RWPE2 (cell line): Measurements from ENCODE around the gene ANXA2R.

Experiments used
- ATAC-seq: fragments of 200-7000 bp; cut with Tn5 transposase; 3 replicates; pipeline ENCODE4 v1.9.1; 2021; ENCODE audit warnings: low read depth
- DNase-seq: peaks from one replicate; pipeline ENCODE4 v3.0.0-alpha.2; 2020; ENCODE audit warnings: low spot score
- H3K27ac ChIP-seq: fragments of 450-650 bp; 2 replicates; pipeline ENCODE4 v1.5.1; 2017; ENCODE audit warnings: mild to moderate bottlenecking; ENCODE audit not compliant: poor library complexity, severe bottlenecking
- H3K27me3 ChIP-seq: fragments of 250-450 bp; sonication (Bioruptor Pico); 2 replicates; pipeline ENCODE4 v1.5.1; 2021; ENCODE audit warnings: mild to moderate bottlenecking, moderate library complexity; ENCODE audit not compliant: insufficient read depth, poor library complexity, severe bottlenecking
- H3K36me3 ChIP-seq: fragments of 250-450 bp; sonication (Bioruptor Pico); 2 replicates; pipeline ENCODE4 v1.5.1; 2020; ENCODE audit warnings: low read depth, mild to moderate bottlenecking, moderate library complexity
- H3K4me1 ChIP-seq: fragments of 250-450 bp; sonication (Bioruptor Pico); 2 replicates; pipeline ENCODE4 v1.5.1; 2021; ENCODE audit warnings: mild to moderate bottlenecking, moderate library complexity; ENCODE audit not compliant: insufficient read depth, poor library complexity, severe bottlenecking
- H3K4me3 ChIP-seq: fragments of 250-450 bp; sonication (Bioruptor Pico); 2 replicates; pipeline ENCODE4 v1.5.1; 2021; ENCODE audit warnings: mild to moderate bottlenecking, moderate library complexity; ENCODE audit not compliant: severe bottlenecking
- H3K9me3 ChIP-seq: fragments of 250-450 bp; sonication (Bioruptor Pico); 2 replicates; pipeline ENCODE4 v1.5.1; 2021; ENCODE audit warnings: mild to moderate bottlenecking, moderate library complexity; ENCODE audit not compliant: severe bottlenecking
- CTCF ChIP-seq: fragments of 450-650 bp; IDR thresholded peaks from one replicate; pipeline ENCODE4 v1.5.1; 2017; ENCODE audit warnings: mild to moderate bottlenecking, moderate library complexity; ENCODE audit not compliant: poor library complexity, severe bottlenecking

Gene ANXA2R

GRCh38 chr5:43042626-43043399 lies 2.7 kb upstream of the ANXA2R start:
- H3K27me3 ChIP-seq = no peaks in the 10 kb centered on the region
- peak; percentile 80 for DNase-seq

GRCh38 chr5:43042176-43042625 lies 2.1 kb upstream of the ANXA2R start:
- Histone ChIP-seq H3K9me3 (no peaks in the 10 kb centered on the region), H3K27ac (peak overlapping the region; percentile 81), H3K4me1 (no peaks in the 10 kb centered on the region), H3K36me3 (no peaks in the 10 kb centered on the region), H3K27me3 (no peaks in the 10 kb centered on the region), H3K4me3 (peak overlapping the region; percentile 37)
- no peak for DNase-seq
- no peak for TF ChIP-seq CTCF
- ATAC-seq = peak; percentile 26

More at GRCh38 chr5:43042626-43043399, 2.7 kb upstream of the ANXA2R start:
- peak overlapping the region; percentile 37 for H3K4me3 ChIP-seq
- H3K9me3 ChIP-seq = no peaks in the 10 kb centered on the region
- H3K36me3 ChIP-seq = no peaks in the 10 kb centered on the region
- peak; percentile 24 for ATAC-seq
- peak overlapping the region; percentile 81 for H3K27ac ChIP-seq
- no peaks in the 10 kb centered on the region for H3K4me1 ChIP-seq
- TF ChIP-seq CTCF = peak; percentile 31

DNA sequence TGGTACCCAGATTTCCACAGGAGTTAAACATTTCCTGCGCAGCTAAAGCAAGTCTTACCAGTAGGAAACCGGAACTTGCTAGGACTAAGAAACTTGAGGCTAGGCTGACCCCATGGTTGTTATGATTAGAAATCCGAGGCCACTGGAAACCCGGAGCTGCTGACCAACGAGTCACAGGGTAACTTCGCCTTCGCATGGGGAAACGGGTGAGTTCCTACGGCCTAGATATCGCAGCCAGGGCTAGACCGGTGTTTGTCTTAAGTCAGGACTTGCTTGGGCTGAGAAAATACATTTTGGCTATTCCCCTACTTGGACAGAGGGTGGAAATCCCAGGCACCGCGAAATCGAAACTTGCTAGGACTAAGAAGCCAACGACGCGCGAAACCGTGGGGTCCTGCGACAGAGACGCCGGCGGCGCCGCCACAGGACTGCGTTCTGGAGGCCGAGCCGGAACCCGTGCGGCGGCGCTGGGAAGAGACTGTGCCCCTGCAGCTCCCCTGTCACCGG lies 1.6 kb upstream of the ANXA2R start:
- no peaks in the 10 kb centered on the region for H3K27me3 ChIP-seq
- DNase-seq = no peak

GRCh38 chr5:43041110-43041668 lies 1.1 kb upstream of the ANXA2R start:
- Histone ChIP-seq H3K4me3 (peak overlapping the region; percentile 37), H3K4me1 (no peaks in the 10 kb centered on the region), H3K9me3 (no peaks in the 10 kb centered on the region), H3K36me3 (no peaks in the 10 kb centered on the region), H3K27ac (peak overlapping the region; percentile 81), H3K27me3 (no peaks in the 10 kb centered on the region)
- TF ChIP-seq CTCF = no peak
- ATAC-seq = no peak
- no peak for DNase-seq

More for the DNA sequence above, 1.6 kb upstream of the ANXA2R start:
- Histone ChIP-seq H3K36me3 (no peaks in the 10 kb centered on the region), H3K27ac (peak overlapping the region; percentile 81), H3K4me3 (peak overlapping the region; percentile 37), H3K4me1 (no peaks in the 10 kb centered on the region), H3K9me3 (no peaks in the 10 kb centered on the region)
- ATAC-seq = peak; percentile 26
- TF ChIP-seq CTCF = no peak
